Measurements from ENCODE around the gene CR1L.
"Not testable (repeated sequence)": the region's sequence is repeated elsewhere in the genome, so short reads cannot be mapped to it uniquely, and the experiment has no call there.

The CR1L gene

DNA sequence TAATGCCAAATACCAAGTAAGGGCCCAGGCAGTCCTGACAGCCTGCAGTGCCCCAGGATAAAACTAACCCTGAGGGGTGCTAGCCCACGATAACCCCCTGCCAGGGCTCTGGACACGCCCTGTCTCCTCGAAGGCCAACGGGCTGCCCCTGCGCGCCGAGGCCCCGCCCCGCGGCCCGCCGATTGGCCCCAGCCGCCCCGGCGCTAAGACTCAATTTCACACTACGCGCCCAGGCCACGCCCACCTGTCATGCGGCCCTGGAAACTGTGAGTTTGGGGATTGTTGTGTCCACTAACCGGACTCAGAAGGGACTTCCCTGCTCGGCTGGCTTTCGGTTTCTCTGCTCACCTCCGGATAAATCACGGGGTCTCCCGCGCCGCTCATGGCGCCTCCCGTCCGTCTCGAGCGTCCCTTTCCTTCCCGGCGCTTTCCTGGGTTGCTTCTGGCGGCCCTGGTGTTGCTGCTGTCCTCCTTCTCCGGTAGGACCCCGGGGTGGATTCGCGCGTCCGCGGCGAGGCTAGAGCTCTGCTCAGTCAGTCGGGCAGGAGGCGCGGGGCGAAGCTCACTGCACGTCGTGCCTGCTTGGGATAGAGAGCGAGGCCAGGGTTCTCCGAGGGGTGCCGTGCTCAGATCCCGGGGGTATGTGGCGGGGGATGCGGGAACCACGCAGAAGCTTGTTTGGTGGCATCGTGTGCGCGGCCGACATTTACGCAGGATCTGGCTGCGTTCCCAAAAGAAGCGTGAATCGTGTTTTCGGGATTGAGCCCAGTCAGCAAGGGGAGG lies at the start of gene CR1L:
CR1L (plus strand) TSS at position 282 of the 783 bp plus-strand sequence; CDS start at position 383, 101 bp downstream.
- no peak for DNase-seq

DNA sequence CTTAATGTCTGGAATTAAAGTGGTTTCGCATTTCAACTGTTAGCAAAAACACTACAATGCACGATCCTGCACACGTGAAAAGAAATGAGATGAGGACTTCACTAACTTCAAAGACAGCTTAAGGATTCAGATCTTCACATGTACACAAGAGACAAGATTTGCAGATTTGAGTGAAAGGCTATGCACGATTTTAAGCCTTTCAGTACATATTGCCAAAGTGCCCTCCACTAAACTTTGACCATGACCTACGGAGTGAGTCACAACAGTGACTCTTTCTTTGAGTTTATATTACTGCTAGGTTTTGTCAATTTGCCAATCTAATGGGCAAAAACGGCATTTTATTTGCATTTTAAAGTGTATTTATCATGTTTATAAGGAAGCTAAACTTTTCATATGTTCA lies 41.2 kb upstream of the CR1L start:
- no peak for DNase-seq

GRCh38 chr1:207605444-207606361 lies 39.2 kb upstream of the CR1L start:
- no peak for DNase-seq

DNA sequence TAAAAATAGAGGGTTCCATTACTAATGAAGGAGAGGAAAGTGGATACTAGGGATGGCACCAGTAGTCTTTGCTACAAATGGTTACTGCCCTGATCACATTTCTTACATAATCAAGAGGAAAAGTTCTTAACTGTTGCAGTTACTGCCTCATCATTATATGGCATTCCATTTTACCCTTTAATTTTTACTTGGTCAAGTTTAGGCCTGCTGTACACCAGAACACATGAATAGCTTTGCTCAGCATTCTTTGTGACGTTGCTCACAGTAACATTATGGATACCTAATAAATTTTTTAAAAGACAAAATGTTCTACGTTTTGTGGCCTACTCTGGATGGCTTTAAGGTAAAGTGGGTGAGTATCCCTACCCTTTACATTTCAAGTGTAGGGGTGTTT lies 38.6 kb upstream of the CR1L start:
- no peak for DNase-seq

GRCh38 chr1:207612762-207613161 lies 32.2 kb upstream of the CR1L start:
- DNase-seq = no peak

- peak; percentile 80 to 90 for DNase-seq
Measured at GRCh38 chr1:207619871-207620542, 24.9 kb upstream of the CR1L start.

GRCh38 chr1:207620543-207620893 lies 24.4 kb upstream of the CR1L start:
- DNase-seq = no peak

DNA sequence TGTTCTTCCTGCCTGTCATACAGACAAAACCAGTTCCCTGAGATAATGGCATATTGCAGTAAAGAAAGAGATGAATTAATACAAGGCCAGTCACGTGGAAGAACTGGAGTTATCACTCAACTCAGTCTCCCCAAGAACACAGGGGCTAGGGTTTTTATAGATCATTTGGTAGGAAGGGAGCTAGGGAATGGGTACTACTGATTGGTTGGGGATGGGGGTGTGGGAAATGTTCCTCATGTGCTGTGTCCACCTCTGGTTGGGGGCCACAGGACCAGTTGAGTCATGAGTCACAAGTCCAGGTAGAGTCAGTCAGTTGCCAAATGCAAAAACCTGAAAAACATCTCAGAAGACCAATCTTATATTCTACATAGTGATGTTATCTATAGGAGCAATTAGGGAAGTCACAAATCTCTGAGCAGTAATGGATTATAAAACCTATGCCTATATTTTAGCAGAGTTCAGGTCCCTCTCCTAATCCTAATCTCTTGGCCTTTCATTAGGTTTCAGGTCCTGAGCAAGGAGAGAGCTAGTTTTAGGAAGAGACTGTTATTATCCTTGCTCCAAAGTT lies 19.3 kb upstream of the CR1L start:
- DNase-seq = not testable (repeated sequence)

GRCh38 chr1:207626972-207627337 lies 18.0 kb upstream of the CR1L start:
- no peak for DNase-seq

- DNase-seq = no peak
Measured at GRCh38 chr1:207627496-207627895, 17.4 kb upstream of the CR1L start.

- DNase-seq = no peak
Measured at GRCh38 chr1:207628776-207629175, 16.2 kb upstream of the CR1L start.

- DNase-seq = no peak
Measured at GRCh38 chr1:207631137-207631536, 13.8 kb upstream of the CR1L start.

DNA sequence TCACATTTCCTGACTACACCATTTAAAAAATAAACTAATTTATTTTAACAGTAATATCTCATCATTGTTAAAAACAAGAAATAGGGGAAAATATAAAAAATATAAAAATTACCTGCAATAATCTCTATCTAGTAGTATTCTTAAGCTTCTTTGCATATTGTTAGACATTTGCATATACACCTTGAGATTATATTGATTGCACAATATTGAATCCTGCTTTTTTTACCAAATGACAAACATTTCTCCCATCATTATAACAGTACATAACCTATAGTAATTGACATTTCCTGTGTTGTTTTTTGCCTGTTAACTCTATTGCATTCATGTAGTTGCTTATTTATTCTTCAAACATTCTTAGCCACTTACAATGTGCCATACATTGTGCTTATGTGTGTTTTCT lies 11.7 kb upstream of the CR1L start:
- no peak for DNase-seq

GRCh38 chr1:207633699-207634289 lies 11.1 kb upstream of the CR1L start:
- DNase-seq = not testable (repeated sequence)

- DNase-seq = not testable (repeated sequence)
Measured at GRCh38 chr1:207634293-207634692, 10.6 kb upstream of the CR1L start.

DNA sequence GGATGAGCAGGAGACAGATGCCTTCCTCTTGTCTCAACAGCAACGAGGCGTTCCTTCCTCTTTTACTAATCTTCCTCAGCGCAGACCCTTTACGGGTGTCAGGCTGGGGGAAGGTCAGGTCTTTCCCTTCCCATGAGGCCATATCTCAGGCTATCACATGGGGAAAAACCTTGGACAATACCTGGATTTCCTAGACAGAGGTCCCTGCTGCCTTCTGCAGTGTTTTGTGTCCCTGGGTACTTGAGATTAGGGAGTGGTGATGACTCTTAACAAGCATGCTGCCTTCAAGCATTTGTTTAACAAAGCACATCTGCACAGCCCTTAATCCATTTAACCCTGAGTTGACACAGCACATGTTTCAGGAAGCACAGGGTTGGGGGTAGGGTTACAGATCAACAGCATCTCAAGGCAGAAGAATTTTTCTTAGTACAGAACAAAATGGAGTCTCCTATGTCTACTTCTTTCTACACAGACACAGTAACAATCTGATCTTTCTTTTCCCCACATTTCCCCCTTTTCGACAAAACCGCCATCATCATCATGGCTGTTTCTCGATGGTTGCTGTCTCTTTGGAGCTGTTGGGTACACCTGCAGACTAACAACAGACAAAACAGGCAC lies 9.3 kb upstream of the CR1L start:
- peak in 1 of 2 experiments; percentile 22 for DNase-seq

DNA sequence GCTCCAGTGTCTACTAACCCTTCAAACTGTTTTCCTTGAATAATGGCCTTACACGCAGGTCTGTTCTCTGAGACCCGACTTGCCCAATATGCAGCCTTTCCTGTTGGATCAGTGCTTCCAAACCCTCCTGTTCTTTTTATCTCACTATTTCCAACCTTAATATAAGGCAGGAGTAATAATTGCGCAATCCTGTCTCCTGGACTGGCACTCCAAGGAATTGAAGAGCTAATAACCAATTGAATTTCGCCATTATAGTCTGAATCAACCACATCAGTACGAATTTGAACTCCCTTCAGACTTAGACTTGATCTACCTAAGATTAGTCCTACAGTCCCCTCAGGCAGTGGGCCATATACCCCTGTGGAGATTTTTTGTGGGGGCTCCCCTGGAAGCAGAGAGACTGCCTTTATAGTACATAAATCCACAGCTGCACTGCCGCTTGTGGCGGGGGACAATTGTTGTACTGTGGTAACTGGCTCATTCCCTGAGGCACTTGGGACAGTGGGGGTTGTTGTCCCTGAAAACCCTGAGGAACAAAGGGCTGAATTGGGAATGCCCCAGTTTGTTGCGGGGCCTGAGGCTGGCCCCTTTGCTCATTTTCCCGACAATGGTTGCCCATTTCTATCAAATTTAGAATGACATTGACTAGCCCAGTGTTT lies 6.3 kb upstream of the CR1L start:
- not testable (repeated sequence) for DNase-seq

- not testable (repeated sequence) for DNase-seq
Measured at GRCh38 chr1:207639362-207639761, 5.6 kb upstream of the CR1L start.

- no peak for DNase-seq
Measured at GRCh38 chr1:207644166-207644851, 624 bp upstream of the CR1L start.

GRCh38 chr1:207645635-207646081 lies 725 bp downstream of the CR1L start:
- DNase-seq = no peak

- DNase-seq = no peak
Measured at GRCh38 chr1:207646171-207646570, 1.2 kb downstream of the CR1L start.

Data from Kasumi-1 (cell line).